DOHH2 (cell line): ENCODE data around the gene DCUN1D3.
A peak's percentile ranks its signal among the peaks of the same experiment; 100 is the strongest.

ENCODE experiments used
- H3F3A ChIP-seq: fragments of 200-600 bp; sonication (generic), shearing (Covaris generic); 2 replicates; pipeline ENCODE4 v1.6.0; 2016; ENCODE audit warnings: antibody characterized with exemption, mild to moderate bottlenecking; ENCODE audit not compliant: control insufficient read depth, insufficient read depth
- H3K27ac ChIP-seq: fragments of 200-600 bp; sonication (generic); 2 replicates; pipeline ENCODE4 v1.5.1; 2014; ENCODE audit warnings: low read depth, mild to moderate bottlenecking, low read length, moderate library complexity
- H3K27me3 ChIP-seq: fragments of 200-600 bp; sonication (generic); 2 replicates; pipeline ENCODE4 v1.6.1; 2014; ENCODE audit warnings: mild to moderate bottlenecking, low read length, mixed read lengths; ENCODE audit not compliant: control insufficient read depth
- H3K36me3 ChIP-seq: fragments of 200-600 bp; sonication (generic); 2 replicates; pipeline ENCODE4 v1.6.1; 2014; ENCODE audit warnings: mild to moderate bottlenecking, low read length, moderate library complexity, mixed read lengths; ENCODE audit not compliant: control insufficient read depth
- H3K4me1 ChIP-seq: fragments of 200-600 bp; sonication (generic); 2 replicates; pipeline ENCODE4 v1.6.1; 2014; ENCODE audit warnings: mild to moderate bottlenecking, low read length, mixed read lengths; ENCODE audit not compliant: control insufficient read depth
- H3K4me2 ChIP-seq: fragments of 200-600 bp; sonication (generic); 2 replicates; pipeline ENCODE4 v1.6.0; 2014; ENCODE audit warnings: mild to moderate bottlenecking, low read length, moderate library complexity
- H3K4me3 ChIP-seq: fragments of 200-600 bp; sonication (generic); 2 replicates; pipeline ENCODE4 v1.5.1; 2014; ENCODE audit warnings: mild to moderate bottlenecking, low read length, mixed read lengths
- H3K79me2 ChIP-seq: fragments of 200-600 bp; sonication (generic); 2 replicates; pipeline ENCODE4 v1.6.1; 2014; ENCODE audit warnings: mild to moderate bottlenecking, low read length, mixed read lengths; ENCODE audit not compliant: control insufficient read depth
- H3K9me2 ChIP-seq: fragments of 200-600 bp; sonication (generic); replicated peaks from 2 replicates; pipeline ENCODE4 v1.6.1; 2014; ENCODE audit warnings: mild to moderate bottlenecking, low read length, mixed read lengths; ENCODE audit not compliant: control insufficient read depth
- H3K9me3 ChIP-seq: fragments of 200-600 bp; sonication (generic); 2 replicates; pipeline ENCODE4 v1.6.1; 2014; ENCODE audit warnings: antibody characterized with exemption, low read length, mixed read lengths; ENCODE audit not compliant: control insufficient read depth, insufficient read depth
- H4K20me1 ChIP-seq: fragments of 200-600 bp; sonication (generic); 2 replicates; pipeline ENCODE4 v1.6.0; 2014; ENCODE audit warnings: low read depth, mild to moderate bottlenecking, antibody characterized with exemption, low read length, moderate library complexity; ENCODE audit not compliant: control insufficient read depth, insufficient read depth
- EZH2phosphoT487 ChIP-seq: fragments of 200-600 bp; sonication (generic); IDR thresholded peaks from 2 replicates; pipeline ENCODE4 v1.6.1; 2017; ENCODE audit warnings: borderline replicate concordance, mild to moderate bottlenecking, antibody characterized with exemption, low read length, moderate library complexity, mixed read lengths
- TF ChIP-seq, protein P1 (sequence below): fragments of 200-600 bp; sonication (generic); IDR thresholded peaks from one replicate; pipeline ENCODE4 v1.5.1; 2014; ENCODE audit warnings: antibody characterized with exemption, mild to moderate bottlenecking, low read depth, low read length; ENCODE audit not compliant: poor library complexity, severe bottlenecking

Gene DCUN1D3, protein sequence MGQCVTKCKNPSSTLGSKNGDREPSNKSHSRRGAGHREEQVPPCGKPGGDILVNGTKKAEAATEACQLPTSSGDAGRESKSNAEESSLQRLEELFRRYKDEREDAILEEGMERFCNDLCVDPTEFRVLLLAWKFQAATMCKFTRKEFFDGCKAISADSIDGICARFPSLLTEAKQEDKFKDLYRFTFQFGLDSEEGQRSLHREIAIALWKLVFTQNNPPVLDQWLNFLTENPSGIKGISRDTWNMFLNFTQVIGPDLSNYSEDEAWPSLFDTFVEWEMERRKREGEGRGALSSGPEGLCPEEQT

DNA sequence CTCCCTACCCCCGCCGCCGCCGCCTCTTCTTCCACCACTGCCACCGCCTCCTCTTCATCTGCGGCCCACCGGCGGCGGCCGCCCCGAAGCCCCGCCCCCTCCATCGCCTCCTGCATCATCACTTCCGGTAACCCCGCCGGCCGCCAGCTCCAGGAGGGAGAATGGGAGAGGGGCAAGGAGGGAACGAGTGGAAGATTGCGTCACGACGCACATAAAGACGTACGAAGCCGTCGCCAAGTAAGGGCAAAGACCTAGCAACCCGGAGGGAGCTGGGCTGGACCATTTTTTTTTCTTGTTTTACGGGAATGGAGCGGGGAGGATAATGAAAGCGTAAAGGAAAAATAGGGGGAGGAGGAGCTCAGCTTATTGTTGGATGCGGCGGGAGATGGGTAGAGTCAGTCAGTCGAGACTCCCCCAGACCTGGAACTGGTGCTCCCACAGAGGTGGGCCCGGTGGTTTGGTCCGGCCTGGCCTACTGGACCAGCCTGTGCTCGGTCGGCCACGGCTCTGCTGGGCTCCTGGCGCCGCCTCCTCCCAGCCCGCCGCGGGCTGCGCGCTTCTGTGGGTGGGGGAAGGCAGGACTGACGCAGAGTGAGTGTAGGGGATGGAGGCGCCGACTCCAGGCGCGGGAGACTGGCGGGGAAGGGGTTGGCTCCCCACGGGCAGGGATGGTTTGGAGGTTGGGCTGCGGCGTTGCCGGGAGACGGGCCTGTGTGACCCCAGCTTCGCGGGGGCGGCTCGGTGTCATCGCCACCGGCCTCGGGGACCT, at the start of gene DCUN1D3, which contains the start of gene LYRM1:
Gene DCUN1D3, minus strand, starts transcription at position 60 of the 769 bp plus-strand sequence. CDS start 37,820 bp downstream, outside the sequence.
Gene LYRM1, plus strand, starts transcription at position 473 of the 769 bp plus-strand sequence. CDS start 14,785 bp downstream, outside the sequence.
- Histone ChIP-seq H3K36me3 (peaks cover 22% of the 10 kb centered on the region), H3K4me3 (peak within 1 kb of the TSS; percentile 90), H3K9me2 (no peaks in the 10 kb centered on the region), H3K9me3 (no peaks in the 10 kb centered on the region), H3K79me2 (peaks cover 76% of the 10 kb centered on the region), H3K27me3 (no peaks in the 10 kb centered on the region), H3K4me2 (peak within 1 kb of the TSS; percentile 82), H3K4me1 (peaks cover 53% of the 10 kb centered on the region), H4K20me1 (peaks cover 11% of the 10 kb centered on the region; the same call in 1 of the 2 replicates), H3K27ac (peak within 1 kb of the TSS; percentile 81), H3F3A (peaks cover 9% of the 10 kb centered on the region)
- TF ChIP-seq, protein P1, sequence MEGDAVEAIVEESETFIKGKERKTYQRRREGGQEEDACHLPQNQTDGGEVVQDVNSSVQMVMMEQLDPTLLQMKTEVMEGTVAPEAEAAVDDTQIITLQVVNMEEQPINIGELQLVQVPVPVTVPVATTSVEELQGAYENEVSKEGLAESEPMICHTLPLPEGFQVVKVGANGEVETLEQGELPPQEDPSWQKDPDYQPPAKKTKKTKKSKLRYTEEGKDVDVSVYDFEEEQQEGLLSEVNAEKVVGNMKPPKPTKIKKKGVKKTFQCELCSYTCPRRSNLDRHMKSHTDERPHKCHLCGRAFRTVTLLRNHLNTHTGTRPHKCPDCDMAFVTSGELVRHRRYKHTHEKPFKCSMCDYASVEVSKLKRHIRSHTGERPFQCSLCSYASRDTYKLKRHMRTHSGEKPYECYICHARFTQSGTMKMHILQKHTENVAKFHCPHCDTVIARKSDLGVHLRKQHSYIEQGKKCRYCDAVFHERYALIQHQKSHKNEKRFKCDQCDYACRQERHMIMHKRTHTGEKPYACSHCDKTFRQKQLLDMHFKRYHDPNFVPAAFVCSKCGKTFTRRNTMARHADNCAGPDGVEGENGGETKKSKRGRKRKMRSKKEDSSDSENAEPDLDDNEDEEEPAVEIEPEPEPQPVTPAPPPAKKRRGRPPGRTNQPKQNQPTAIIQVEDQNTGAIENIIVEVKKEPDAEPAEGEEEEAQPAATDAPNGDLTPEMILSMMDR, result no peak
- no peak for TF ChIP-seq EZH2phosphoT487

DNA sequence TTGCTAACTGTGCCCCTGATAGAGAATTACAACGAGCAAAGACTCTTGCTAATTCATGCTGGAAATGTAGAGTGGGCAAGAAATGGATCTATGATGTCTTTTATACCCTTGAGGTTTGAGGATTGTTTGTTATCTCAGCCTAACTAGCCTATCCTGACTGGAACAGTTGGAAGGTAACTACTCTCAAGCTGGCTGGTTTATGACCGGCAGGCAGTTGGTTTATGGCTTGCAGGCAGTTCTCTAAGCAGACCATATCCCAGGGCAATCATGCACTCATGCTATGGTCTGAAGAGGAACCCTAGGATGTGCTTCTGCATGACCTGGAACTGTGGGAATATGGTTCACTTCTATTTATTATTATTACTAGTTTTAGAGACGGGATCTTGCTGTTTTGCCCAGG, 49.5 kb upstream of the DCUN1D3 start:
- Histone ChIP-seq H3K27ac (no peak overlapping the region), H3K27me3 (no peaks in the 10 kb centered on the region), H3F3A (no peaks in the 10 kb centered on the region), H3K9me3 (no peaks in the 10 kb centered on the region), H3K36me3 (no peaks in the 10 kb centered on the region), H3K4me1 (no peaks in the 10 kb centered on the region; the same call in 1 of the 2 replicates), H3K79me2 (no peaks in the 10 kb centered on the region), H3K4me3 (no peak overlapping the region), H4K20me1 (no peaks in the 10 kb centered on the region), H3K9me2 (no peaks in the 10 kb centered on the region), H3K4me2 (no peak overlapping the region)
- TF ChIP-seq, protein P1, result no peak
- TF ChIP-seq EZH2phosphoT487, result no peak

DNA sequence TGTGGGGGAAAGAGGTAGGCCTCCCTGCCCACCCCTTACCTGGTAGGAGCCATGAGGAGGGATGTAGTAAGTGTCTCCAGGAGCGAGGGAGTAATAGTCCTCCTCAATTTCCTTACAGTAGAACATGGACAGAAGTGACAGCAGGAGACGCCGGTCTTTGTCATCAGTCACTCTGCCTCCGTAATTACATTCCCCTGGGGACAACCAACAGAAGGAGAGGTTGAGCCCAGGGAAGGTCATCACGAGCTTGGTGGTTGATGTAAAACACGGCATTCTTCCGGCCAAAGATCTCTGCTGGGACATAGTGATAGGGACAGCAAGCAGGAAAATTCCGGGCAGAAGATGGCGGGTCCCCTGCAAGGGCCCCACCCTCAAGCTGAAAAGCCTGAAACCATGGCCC, 48.3 kb upstream of the DCUN1D3 start:
- Histone ChIP-seq H3K27me3 (peaks cover 4% of the 10 kb centered on the region; the same call in 1 of the 2 replicates), H3K4me3 (no peak overlapping the region), H3F3A (no peaks in the 10 kb centered on the region), H3K4me2 (no peak overlapping the region), H3K9me3 (no peaks in the 10 kb centered on the region), H3K9me2 (no peaks in the 10 kb centered on the region), H3K4me1 (no peaks in the 10 kb centered on the region; the same call in 1 of the 2 replicates), H3K79me2 (no peaks in the 10 kb centered on the region), H3K36me3 (no peaks in the 10 kb centered on the region), H4K20me1 (no peaks in the 10 kb centered on the region), H3K27ac (no peak overlapping the region)
- no peak for TF ChIP-seq EZH2phosphoT487
- TF ChIP-seq, protein P1, result no peak
